Colonic mucosa (tissue), 4 donors: ENCODE results near the gene LAD1. TPM values are rescaled to one million over a fixed set of nuclear protein-coding genes. Genes with fewer than 3 reads are reported as not detected.

Experiments used
- DNase-seq: peaks from one replicate; pipeline ENCODE4 v3.0.0-alpha.2; 2020
- H3K27ac ChIP-seq: fragments of 200-600 bp; one replicate; pipeline ENCODE4 v1.8.0; 2021
- H3K27me3 ChIP-seq: fragments of 200-600 bp; one replicate; pipeline ENCODE4 v1.8.0; 2021
- H3K36me3 ChIP-seq: fragments of 200-600 bp; one replicate; pipeline ENCODE4 v1.8.0; 2021
- H3K4me1 ChIP-seq: fragments of 200-600 bp; one replicate; pipeline ENCODE4 v1.8.0; 2021; ENCODE audit warnings: mild to moderate bottlenecking
- H3K4me3 ChIP-seq: fragments of 200-600 bp; one replicate; pipeline ENCODE4 v1.8.0; 2021
- H3K9ac ChIP-seq, 2 donors: one replicate each; pipeline ENCODE4 v1.7.0; 2013; ENCODE audit warnings: control low read depth in 2 of 2, low read depth in 2 of 2, low read length in 2 of 2
- H3K9me3 ChIP-seq: fragments of 200-600 bp; one replicate; pipeline ENCODE4 v1.8.0; 2021
- intact Hi-C: fragments of 100-400 bp; cut with DNase I; formaldehyde crosslinking; loops from one replicate; pipeline ENCODE4 v1.14.1; 2022
- total RNA-seq, 2 donors: library from RNA; stranded (reverse); fragmentation: NEBNext Ultra II Directional in 1 of 2; extraction: Animal tissue kit (Norgen Biotek cat#: 25700) in 1 of 2; gene quantifications; one replicate each; pipeline ENCODE4 v1.2.1, GENCODE V29; 2021
- TF ChIP-seq, protein P1 (sequence below): fragments of 200-600 bp; IDR thresholded peaks from one replicate; pipeline ENCODE4 v1.8.0; 2022; ENCODE audit warnings: antibody characterized with exemption, mild to moderate bottlenecking
- donor health status: healthy.
- donor health status: DM: no; HTN: no; CAD: no.
- donor health status: DM: no; HTN: no; CAD: no.

LAD1 gene
- total RNA-seq, 2 donors from 2014 or later: 160 to 280 TPM

DNA sequence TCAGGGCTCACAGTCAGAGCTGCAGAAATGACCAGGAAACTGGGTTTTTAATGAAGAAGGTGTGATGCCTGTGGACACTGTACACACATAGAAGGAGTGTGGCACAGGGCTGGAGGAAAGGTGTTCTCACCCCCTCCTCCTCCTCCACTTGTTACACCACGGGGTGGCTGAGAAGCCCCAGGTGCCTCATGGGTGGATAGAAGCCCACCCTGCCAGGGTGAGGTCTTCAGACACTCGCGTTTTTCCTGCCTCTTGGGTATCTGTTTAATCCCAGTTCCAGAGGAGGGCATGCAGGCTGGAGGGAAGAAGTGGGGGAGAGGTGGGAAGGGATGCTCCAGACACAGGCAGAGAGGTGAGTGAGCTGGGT is 9.7 kb upstream of the LAD1 start:
- Histone ChIP-seq H3K36me3 (no peaks in the 10 kb centered on the region), H3K9me3 (no peaks in the 10 kb centered on the region), H3K4me1 (peaks cover 15% of the 10 kb centered on the region), H3K27me3 (no peaks in the 10 kb centered on the region), H3K9ac (no peak overlapping the region), H3K4me3 (no peak overlapping the region), H3K27ac (no peak overlapping the region)
- DNase-seq: no peak
- TF ChIP-seq, protein P1, sequence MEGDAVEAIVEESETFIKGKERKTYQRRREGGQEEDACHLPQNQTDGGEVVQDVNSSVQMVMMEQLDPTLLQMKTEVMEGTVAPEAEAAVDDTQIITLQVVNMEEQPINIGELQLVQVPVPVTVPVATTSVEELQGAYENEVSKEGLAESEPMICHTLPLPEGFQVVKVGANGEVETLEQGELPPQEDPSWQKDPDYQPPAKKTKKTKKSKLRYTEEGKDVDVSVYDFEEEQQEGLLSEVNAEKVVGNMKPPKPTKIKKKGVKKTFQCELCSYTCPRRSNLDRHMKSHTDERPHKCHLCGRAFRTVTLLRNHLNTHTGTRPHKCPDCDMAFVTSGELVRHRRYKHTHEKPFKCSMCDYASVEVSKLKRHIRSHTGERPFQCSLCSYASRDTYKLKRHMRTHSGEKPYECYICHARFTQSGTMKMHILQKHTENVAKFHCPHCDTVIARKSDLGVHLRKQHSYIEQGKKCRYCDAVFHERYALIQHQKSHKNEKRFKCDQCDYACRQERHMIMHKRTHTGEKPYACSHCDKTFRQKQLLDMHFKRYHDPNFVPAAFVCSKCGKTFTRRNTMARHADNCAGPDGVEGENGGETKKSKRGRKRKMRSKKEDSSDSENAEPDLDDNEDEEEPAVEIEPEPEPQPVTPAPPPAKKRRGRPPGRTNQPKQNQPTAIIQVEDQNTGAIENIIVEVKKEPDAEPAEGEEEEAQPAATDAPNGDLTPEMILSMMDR: no peak
- intact Hi-C loops: no loop called here

DNA sequence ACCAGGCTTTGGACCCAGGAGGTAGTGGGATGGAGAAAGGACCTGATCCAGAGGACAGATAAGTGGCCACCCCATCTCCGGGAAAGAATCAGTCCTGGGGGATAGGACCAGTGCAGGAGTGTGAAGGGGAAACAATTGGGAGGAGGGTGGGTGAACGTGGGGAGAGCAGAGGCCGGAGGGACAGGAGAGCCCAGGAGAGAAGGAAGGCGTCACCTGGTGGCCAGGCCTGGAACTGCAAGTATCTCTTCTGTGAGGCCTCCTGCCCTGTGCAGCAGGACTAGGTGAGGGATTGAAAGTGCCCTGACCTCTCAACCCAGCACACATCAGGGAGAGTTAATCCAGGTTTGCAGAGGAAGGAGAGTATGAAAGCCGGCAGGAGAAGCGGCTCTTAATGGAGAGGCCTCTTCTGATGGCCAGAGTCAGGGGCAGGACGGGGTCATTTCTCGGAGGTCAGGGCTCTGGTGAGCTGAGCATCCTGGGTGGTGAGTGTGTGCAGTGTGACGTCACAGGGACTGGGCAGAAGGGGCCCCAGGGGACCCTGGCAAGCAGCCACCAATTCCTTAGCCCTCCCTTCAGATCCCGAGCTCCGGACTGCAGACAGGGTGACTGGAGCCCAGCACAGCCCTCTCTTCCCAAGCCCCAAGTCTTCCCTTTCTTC is 9.2 kb upstream of the LAD1 start:
- peak; percentile 93 for DNase-seq
- TF ChIP-seq, protein P1: peak; percentile 92
- H3K4me1 ChIP-seq: peaks cover 15% of the 10 kb centered on the region
- intact Hi-C loops: no loop called here
- no peaks in the 10 kb centered on the region for H3K36me3 ChIP-seq
- no peak overlapping the region for H3K9ac ChIP-seq
- H3K27ac ChIP-seq: no peak overlapping the region
- no peak overlapping the region for H3K4me3 ChIP-seq
- H3K27me3 ChIP-seq: no peaks in the 10 kb centered on the region
- H3K9me3 ChIP-seq: no peaks in the 10 kb centered on the region

DNA sequence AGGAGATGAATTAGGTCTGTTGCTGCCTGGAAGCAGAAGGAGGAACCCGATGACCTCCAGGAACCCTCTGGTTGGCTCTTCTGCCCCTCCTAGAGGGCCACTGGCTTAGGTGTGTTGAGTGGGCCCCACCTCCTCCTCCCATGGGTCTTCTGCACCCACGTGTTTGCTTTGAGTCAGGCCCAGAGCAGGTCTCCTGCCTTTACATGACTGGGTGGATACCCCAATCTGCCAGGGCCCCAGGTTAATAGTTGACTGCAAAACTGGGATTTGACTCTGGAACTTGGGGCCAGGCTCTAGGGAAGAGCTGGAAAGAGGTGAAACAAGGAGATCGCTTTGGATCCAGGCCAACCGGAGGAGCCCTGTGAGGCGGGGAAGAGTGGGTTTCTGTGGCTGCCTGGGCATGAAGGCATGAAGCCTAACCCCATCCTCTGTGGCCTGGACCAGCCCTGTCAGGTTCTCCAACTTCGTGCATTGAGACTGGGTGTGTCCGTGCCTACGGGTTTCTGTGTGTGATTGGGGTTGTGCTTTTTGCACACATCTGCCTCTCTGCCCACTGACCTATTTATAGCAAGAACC is 7.8 kb upstream of the LAD1 start:
- Histone ChIP-seq H3K4me3 (no peak overlapping the region), H3K27ac (peak overlapping the region; percentile 85), H3K27me3 (no peaks in the 10 kb centered on the region), H3K36me3 (no peaks in the 10 kb centered on the region), H3K9ac (peak overlapping the region in 1 of 2 donors; percentile 55), H3K9me3 (no peaks in the 10 kb centered on the region), H3K4me1 (peaks cover 15% of the 10 kb centered on the region)
- DNase-seq: peak; percentile 86
- intact Hi-C loops: no loop called here
- TF ChIP-seq, protein P1: no peak

DNA sequence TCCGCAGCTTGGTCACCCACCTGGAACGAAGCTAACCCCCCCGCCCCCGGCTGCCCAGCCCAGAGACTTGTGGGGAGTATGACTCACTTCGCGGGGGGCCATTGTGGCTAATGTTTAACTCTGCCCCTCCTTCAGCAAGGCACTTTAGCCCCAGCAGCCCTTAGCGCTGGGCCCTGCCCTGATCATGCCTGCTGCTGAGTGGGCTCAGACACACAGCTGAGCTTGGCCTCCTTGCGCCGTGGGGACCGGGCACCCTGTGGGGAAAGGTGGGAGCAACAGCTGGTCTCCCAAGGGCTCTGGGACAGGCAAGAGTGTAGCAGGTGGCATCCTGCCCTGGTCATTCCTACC is 6.3 kb upstream of the LAD1 start:
- H3K27me3 ChIP-seq: no peaks in the 10 kb centered on the region
- no peak overlapping the region for H3K4me3 ChIP-seq
- no peaks in the 10 kb centered on the region for H3K9me3 ChIP-seq
- peak overlapping the region; percentile 85 for H3K27ac ChIP-seq
- peaks cover 16% of the 10 kb centered on the region for H3K4me1 ChIP-seq
- no peaks in the 10 kb centered on the region for H3K36me3 ChIP-seq
- peak; percentile 87 for DNase-seq
- TF ChIP-seq, protein P1: no peak
- intact Hi-C loops: no loop called here
- H3K9ac ChIP-seq: peak overlapping the region in 1 of 2 donors; percentile 71

DNA sequence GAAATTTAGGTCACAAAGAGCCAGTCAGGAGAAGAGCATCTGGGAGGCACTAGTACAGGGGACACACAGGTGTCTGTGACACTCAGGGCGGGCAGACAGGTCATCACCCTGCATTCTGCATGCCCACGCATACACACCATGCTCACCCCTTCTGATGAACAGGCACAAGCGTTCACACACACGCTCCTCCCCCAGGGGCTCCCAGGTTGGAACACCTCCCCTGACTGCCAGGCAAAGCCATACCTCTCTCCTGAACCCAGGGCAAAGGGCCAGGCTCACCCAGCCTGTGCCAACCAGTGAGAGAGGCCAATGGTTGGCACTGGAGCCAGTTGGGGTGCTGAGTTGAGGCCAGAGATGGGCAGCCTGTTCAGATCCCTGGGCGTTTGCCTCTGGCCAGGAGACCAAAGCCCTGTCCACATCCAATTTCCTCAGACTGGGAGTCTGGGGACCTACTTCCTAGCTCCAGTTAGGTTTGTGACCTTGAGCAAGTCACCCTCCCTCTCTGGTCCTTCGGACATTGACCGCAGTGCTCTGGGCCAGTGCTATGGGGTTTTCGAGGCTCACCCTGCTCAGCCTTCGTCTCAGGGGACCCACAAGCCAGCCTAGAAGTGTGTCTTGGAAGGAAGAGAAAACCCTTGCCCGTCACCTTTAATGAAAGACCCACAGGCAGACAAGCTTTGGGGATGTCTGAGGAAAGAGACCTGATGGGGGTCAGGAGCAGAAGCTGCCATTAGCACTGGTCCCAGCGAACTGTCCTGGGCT is 5.8 kb upstream of the LAD1 start:
- H3K4me3 ChIP-seq: no peak overlapping the region
- H3K4me1 ChIP-seq: peaks cover 21% of the 10 kb centered on the region
- TF ChIP-seq, protein P1: no peak
- no peaks in the 10 kb centered on the region for H3K9me3 ChIP-seq
- peak overlapping the region in 1 of 2 donors; percentile 71 for H3K9ac ChIP-seq
- intact Hi-C loops: no loop called here
- H3K27me3 ChIP-seq: no peaks in the 10 kb centered on the region
- H3K36me3 ChIP-seq: no peaks in the 10 kb centered on the region
- DNase-seq: peak; percentile 73
- peak overlapping the region; percentile 85 for H3K27ac ChIP-seq
